ENCODE data around the gene MTCL1.

The MTCL1 gene

GRCh38 chr18:8835521-8835953, 130.2 kb downstream of the MTCL1 start:
- DNase-seq (ENCODE audit: low read depth): no peak

- DNase-seq (ENCODE audit: low read depth): no peak
Observed at GRCh38 chr18:8839281-8839680, 133.9 kb downstream of the MTCL1 start.

- DNase-seq (ENCODE audit: low read depth): no peak
Observed at GRCh38 chr18:8841781-8842485, 136.6 kb downstream of the MTCL1 start.

- no peak for DNase-seq (ENCODE audit: low read depth)
Observed at GRCh38 chr18:8842506-8842905, 137.2 kb downstream of the MTCL1 start.

- no peak for DNase-seq (ENCODE audit: low read depth)
Observed at GRCh38 chr18:8843005-8843404, 137.6 kb downstream of the MTCL1 start.

- DNase-seq (ENCODE audit: low read depth): no peak
Observed at GRCh38 chr18:8844721-8845148, 139.4 kb downstream of the MTCL1 start.

- no peak for DNase-seq (ENCODE audit: low read depth)
Observed at GRCh38 chr18:8845506-8845905, 140.2 kb downstream of the MTCL1 start.

- no peak for DNase-seq (ENCODE audit: low read depth)
Observed at GRCh38 chr18:8847066-8847755, 141.9 kb downstream of the MTCL1 start.

- no peak for DNase-seq (ENCODE audit: low read depth)
Observed at GRCh38 chr18:8847900-8848299, 142.5 kb downstream of the MTCL1 start.

- no peak for DNase-seq (ENCODE audit: low read depth)
Observed at GRCh38 chr18:8848541-8848940, 143.2 kb downstream of the MTCL1 start.

GRCh38 chr18:8849696-8850095, 144.3 kb downstream of the MTCL1 start:
- DNase-seq (ENCODE audit: low read depth): no peak

GRCh38 chr18:8851659-8852058, 146.3 kb downstream of the MTCL1 start:
- DNase-seq (ENCODE audit: low read depth): no peak

GRCh38 chr18:8854550-8854949, 149.2 kb downstream of the MTCL1 start:
- DNase-seq (ENCODE audit: low read depth): no peak

GRCh38 chr18:8854962-8855361, 149.6 kb downstream of the MTCL1 start:
- no peak for DNase-seq (ENCODE audit: low read depth)

- no peak for DNase-seq (ENCODE audit: low read depth)
Observed at GRCh38 chr18:8856212-8856611, 150.9 kb downstream of the MTCL1 start.

- no peak for DNase-seq (ENCODE audit: low read depth)
Observed at GRCh38 chr18:8856769-8857393, 151.5 kb downstream of the MTCL1 start.

GRCh38 chr18:8857806-8858205, 152.4 kb downstream of the MTCL1 start:
- no peak for DNase-seq (ENCODE audit: low read depth)

GRCh38 chr18:8858888-8859511, 153.6 kb downstream of the MTCL1 start:
- DNase-seq (ENCODE audit: low read depth): no peak

- no peak for DNase-seq (ENCODE audit: low read depth)
Observed at GRCh38 chr18:8860845-8861642, 155.7 kb downstream of the MTCL1 start.

GRCh38 chr18:8863427-8863826, 158.1 kb downstream of the MTCL1 start:
- DNase-seq (ENCODE audit: low read depth): no peak

- no peak for DNase-seq (ENCODE audit: low read depth)
Observed at GRCh38 chr18:8865934-8866333, 160.6 kb downstream of the MTCL1 start.

GRCh38 chr18:8866679-8867078, 161.3 kb downstream of the MTCL1 start:
- no peak for DNase-seq (ENCODE audit: low read depth)

Data from stimulated activated CD8-positive, alpha-beta memory T cell treated with anti-CD3 and anti-CD28 coated beads, Interleukin-12 subunit alpha, Interleukin-12 subunit beta, amount 100 ng/mL, for 4 hours (primary cell).